ENCODE measurements around the gene MICAL3.
"Not testable (repeated sequence)": the region's sequence is repeated elsewhere in the genome, so short reads cannot be mapped to it uniquely, and the experiment has no call there.

Gene MICAL3

DNA sequence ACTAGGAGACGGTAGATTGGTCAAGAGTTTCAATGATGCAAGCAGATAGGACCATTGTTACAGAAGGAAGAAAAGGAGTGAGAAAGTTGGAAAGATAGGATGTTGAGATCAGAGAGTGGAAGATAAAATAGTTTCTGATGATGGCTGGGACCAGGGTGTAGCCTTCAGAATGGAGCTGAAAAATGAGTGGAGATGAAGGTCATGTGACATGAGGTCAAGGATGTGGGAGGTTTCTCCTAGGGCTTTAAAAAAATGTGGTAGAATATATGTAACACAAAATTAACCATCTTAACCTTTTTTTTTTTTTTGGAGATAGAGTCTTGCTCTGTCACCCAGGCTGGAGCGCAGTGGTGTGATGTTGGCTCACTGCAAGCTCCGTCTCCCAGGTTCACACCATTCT, 35.1 kb upstream of the MICAL3 start:
- Histone ChIP-seq H3K9me3 (ENCODE audit: control insufficient read depth, low read length) (no peaks in the 10 kb centered on the region), H3K27ac (ENCODE audit: insufficient read depth, low read depth, low read length, poor library complexity, severe bottlenecking) (no peak overlapping the region), H3K27me3 (ENCODE audit: control insufficient read depth, insufficient read depth, low read length, poor library complexity, severe bottlenecking) (no peaks in the 10 kb centered on the region), H3K36me3 (ENCODE audit: control insufficient read depth, insufficient read depth, low read length) (no peaks in the 10 kb centered on the region), H3K4me1 (ENCODE audit: control insufficient read depth, insufficient read depth, low read length) (peaks cover 8% of the 10 kb centered on the region), H3K4me3 (ENCODE audit: insufficient read depth, low read depth, low read length) (no peak overlapping the region)
- WGBS, 2 experiments = 88 to 95% methylated on average over 3 of the region's 3 CpGs

DNA sequence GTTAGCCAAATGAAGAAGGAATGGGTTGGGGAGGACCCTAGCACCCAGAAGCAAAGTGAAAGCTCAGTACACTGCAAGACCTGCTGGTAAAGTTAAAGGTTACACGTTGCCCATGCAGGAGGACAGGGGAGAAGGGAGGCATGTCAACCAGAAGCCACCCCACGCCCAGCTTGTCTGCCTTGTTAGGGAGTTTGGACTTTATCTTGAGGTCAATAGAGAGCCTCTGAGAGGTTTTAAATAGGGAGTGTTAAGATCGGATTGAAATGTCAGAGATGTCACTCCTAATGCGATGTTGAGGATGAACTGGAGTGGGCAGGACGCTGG, 34.7 kb upstream of the MICAL3 start:
- 88 to 89% methylated on average over 5 of the region's 5 CpGs for WGBS, 2 experiments
- Histone ChIP-seq H3K9me3 (ENCODE audit: control insufficient read depth, low read length) (no peaks in the 10 kb centered on the region), H3K4me3 (ENCODE audit: insufficient read depth, low read depth, low read length) (no peak overlapping the region), H3K27me3 (ENCODE audit: control insufficient read depth, insufficient read depth, low read length, poor library complexity, severe bottlenecking) (no peaks in the 10 kb centered on the region), H3K36me3 (ENCODE audit: control insufficient read depth, insufficient read depth, low read length) (no peaks in the 10 kb centered on the region), H3K27ac (ENCODE audit: insufficient read depth, low read depth, low read length, poor library complexity, severe bottlenecking) (no peak overlapping the region), H3K4me1 (ENCODE audit: control insufficient read depth, insufficient read depth, low read length) (peaks cover 8% of the 10 kb centered on the region)

DNA sequence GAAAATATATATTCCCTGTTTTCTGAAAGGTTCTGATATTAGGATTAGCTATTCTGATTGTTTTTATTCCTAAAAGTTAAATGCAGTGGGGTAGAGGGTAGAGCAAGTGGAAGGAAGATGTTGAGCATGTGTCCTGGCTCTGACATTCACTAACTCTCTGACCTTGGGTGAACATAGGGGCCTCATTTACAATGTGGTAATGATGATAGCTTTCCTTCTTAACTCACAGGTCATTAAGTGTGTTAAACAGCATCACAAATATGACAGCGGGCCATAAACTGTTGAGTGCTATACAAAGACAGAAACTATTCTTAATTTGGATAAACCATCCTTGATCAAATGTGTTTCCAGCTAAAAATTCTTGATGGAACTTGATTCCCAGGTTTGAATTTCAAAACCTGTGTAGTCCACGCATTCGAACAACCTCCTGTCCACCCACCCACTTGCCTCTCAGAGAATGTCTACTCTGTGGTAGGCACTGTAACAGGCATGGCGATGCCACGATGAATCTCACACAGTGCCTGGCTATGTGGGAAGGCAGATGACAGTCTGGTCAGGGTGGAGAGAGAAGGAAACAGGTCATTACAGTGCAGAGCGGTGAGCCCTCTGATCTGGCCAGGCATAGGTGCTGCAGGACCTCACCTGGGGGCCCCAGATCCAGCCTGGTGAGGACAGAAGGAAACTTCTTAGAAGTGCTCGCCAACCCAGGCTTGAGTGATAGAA, 34.2 kb upstream of the MICAL3 start:
- H3K27ac ChIP-seq (ENCODE audit: insufficient read depth, low read depth, low read length, poor library complexity, severe bottlenecking) = no peak overlapping the region
- peaks cover 8% of the 10 kb centered on the region for H3K4me1 ChIP-seq (ENCODE audit: control insufficient read depth, insufficient read depth, low read length)
- no peak overlapping the region for H3K4me3 ChIP-seq (ENCODE audit: insufficient read depth, low read depth, low read length)
- no peaks in the 10 kb centered on the region for H3K36me3 ChIP-seq (ENCODE audit: control insufficient read depth, insufficient read depth, low read length)
- 95 to 96% methylated on average over 7 of the region's 7 CpGs for WGBS, 2 experiments
- no peaks in the 10 kb centered on the region for H3K27me3 ChIP-seq (ENCODE audit: control insufficient read depth, insufficient read depth, low read length, poor library complexity, severe bottlenecking)
- no peaks in the 10 kb centered on the region for H3K9me3 ChIP-seq (ENCODE audit: control insufficient read depth, low read length)

DNA sequence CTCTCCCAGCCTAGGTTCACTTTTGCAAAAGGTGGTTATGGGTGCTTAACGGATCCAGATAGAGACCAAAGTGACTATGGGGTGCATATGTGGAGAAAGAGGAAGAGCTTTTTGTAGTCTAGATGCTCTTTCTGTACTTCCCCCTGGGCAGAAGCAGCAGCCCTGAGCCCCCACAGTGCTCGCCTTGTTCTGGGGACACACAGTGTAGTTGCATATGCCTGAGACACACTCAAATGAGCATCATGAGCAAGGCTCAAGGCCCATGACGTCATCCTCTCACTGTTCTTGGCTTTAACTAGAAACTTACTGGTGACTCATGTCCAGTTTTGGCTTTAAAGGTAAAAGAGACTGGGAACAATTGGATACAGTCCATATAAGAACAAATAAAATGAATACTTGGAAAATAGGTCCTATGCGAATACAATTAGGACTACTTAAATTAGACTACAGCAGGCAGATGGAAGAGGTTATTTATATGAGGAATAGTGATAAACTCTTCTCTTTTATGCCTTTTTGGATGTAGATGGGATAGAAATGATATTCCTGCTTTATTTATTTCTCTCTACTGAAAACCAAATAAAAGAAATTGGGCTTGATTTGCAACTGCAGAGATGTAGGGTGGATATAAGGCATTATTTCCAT, 33.3 kb upstream of the MICAL3 start:
- no peak overlapping the region for H3K4me3 ChIP-seq (ENCODE audit: insufficient read depth, low read depth, low read length)
- no peaks in the 10 kb centered on the region for H3K9me3 ChIP-seq (ENCODE audit: control insufficient read depth, low read length)
- no peaks in the 10 kb centered on the region for H3K36me3 ChIP-seq (ENCODE audit: control insufficient read depth, insufficient read depth, low read length)
- 88 to 93% methylated on average over 3 to 4 of the region's 4 CpGs for WGBS, 2 experiments
- H3K27me3 ChIP-seq (ENCODE audit: control insufficient read depth, insufficient read depth, low read length, poor library complexity, severe bottlenecking) = no peaks in the 10 kb centered on the region
- peaks cover 8% of the 10 kb centered on the region for H3K4me1 ChIP-seq (ENCODE audit: control insufficient read depth, insufficient read depth, low read length)
- H3K27ac ChIP-seq (ENCODE audit: insufficient read depth, low read depth, low read length, poor library complexity, severe bottlenecking) = no peak overlapping the region

DNA sequence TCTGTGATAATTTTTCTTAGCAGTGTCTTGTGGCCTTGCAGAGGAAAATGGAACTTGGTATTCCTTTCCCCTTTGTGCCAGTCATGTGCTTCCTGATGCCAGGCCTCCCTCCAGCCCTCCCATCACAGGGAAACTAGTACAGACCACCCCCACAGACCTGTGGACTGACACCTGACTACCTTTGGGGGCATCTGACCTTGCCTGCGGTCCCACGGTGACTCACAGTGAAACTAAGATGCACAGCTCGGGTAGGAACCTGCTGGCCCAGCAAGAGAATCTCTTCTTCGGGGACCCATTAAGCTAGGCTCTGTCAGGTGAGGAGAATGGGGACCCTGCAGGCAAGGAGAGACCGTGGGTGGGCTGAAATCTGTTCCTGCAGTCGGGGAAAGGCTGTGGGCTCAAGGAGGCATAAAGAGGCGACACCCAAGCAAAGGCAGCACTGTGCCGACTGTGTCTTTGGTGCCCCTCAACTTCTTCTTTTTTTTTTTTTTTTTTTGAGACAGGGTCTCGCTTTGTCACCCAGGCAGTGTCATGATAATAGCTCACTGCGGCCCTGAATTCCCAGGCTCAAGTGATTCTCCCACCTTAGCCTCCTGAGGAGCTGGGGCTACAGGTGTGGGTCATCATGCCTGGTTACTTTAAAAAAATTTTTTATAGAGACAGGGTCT, 32.6 kb upstream of the MICAL3 start:
- Histone ChIP-seq H3K9me3 (ENCODE audit: control insufficient read depth, low read length) (no peaks in the 10 kb centered on the region), H3K36me3 (ENCODE audit: control insufficient read depth, insufficient read depth, low read length) (no peaks in the 10 kb centered on the region), H3K27me3 (ENCODE audit: control insufficient read depth, insufficient read depth, low read length, poor library complexity, severe bottlenecking) (no peaks in the 10 kb centered on the region), H3K4me1 (ENCODE audit: control insufficient read depth, insufficient read depth, low read length) (peaks cover 8% of the 10 kb centered on the region), H3K27ac (ENCODE audit: insufficient read depth, low read depth, low read length, poor library complexity, severe bottlenecking) (no peak overlapping the region), H3K4me3 (ENCODE audit: insufficient read depth, low read depth, low read length) (no peak overlapping the region)
- WGBS, 2 experiments = 84 to 86% methylated on average over 10 of the region's 10 CpGs

DNA sequence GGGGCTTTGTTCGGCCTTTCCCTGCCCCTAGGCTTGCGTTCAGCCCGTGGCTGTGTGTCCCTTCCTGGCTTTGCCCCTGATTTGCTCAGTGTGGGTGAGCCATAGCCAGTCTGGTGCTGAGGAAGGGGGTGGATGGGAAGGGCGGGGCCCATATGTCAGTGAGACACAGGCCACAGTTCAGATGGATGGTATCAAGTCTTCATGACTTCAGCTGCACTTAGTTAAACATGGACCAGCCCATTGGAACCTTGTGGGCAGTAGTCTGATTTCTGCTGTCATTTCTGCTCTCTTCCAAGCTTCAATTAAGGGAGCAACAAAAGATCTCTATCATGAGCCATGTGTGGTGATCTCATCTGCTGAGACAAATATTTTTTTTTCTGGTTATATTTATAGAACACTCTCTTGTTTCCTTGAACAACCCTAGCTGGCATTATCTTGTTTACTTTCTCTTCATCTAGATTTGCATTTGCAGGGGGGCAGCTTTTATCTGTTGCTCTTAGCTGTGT, 31.9 kb upstream of the MICAL3 start:
- H3K36me3 ChIP-seq (ENCODE audit: control insufficient read depth, insufficient read depth, low read length) = no peaks in the 10 kb centered on the region
- H3K27me3 ChIP-seq (ENCODE audit: control insufficient read depth, insufficient read depth, low read length, poor library complexity, severe bottlenecking) = no peaks in the 10 kb centered on the region
- peaks cover 4% of the 10 kb centered on the region for H3K4me1 ChIP-seq (ENCODE audit: control insufficient read depth, insufficient read depth, low read length)
- 91 to 92% methylated on average over 4 of the region's 4 CpGs for WGBS, 2 experiments
- H3K9me3 ChIP-seq (ENCODE audit: control insufficient read depth, low read length) = no peaks in the 10 kb centered on the region
- no peak overlapping the region for H3K4me3 ChIP-seq (ENCODE audit: insufficient read depth, low read depth, low read length)
- H3K27ac ChIP-seq (ENCODE audit: insufficient read depth, low read depth, low read length, poor library complexity, severe bottlenecking) = no peak overlapping the region

DNA sequence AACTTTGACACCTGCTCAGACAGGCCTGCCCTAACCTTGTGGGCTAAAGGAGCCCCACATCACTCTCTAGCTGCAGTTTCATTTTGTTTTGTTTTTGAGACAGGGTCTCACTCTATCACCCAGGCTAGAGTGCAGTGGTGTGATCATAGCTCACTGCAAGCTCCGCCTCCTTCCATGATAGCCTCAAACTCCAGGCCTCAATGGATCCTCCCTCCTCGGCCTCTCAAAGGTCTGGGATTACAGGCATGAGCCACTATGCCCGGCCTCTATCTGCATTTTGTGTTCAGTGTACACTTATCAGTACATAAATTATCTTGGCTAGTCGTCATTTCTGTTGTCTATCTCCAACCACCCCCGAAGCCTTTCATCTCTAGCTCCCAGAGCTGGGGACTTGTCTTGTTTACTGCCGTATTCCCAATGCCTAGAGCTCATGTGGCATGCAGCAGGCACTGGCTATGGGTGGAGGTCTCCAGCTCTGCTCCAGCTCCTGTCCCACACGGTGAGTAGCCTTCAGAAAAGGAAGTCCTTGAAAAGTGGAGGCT, 31.3 kb upstream of the MICAL3 start:
- Histone ChIP-seq H3K36me3 (ENCODE audit: control insufficient read depth, insufficient read depth, low read length) (no peaks in the 10 kb centered on the region), H3K27me3 (ENCODE audit: control insufficient read depth, insufficient read depth, low read length, poor library complexity, severe bottlenecking) (no peaks in the 10 kb centered on the region), H3K27ac (ENCODE audit: insufficient read depth, low read depth, low read length, poor library complexity, severe bottlenecking) (no peak overlapping the region), H3K4me1 (ENCODE audit: control insufficient read depth, insufficient read depth, low read length) (no peaks in the 10 kb centered on the region), H3K9me3 (ENCODE audit: control insufficient read depth, low read length) (no peaks in the 10 kb centered on the region), H3K4me3 (ENCODE audit: insufficient read depth, low read depth, low read length) (no peak overlapping the region)
- WGBS, 2 experiments = 93 to 94% methylated on average over 7 of the region's 7 CpGs

DNA sequence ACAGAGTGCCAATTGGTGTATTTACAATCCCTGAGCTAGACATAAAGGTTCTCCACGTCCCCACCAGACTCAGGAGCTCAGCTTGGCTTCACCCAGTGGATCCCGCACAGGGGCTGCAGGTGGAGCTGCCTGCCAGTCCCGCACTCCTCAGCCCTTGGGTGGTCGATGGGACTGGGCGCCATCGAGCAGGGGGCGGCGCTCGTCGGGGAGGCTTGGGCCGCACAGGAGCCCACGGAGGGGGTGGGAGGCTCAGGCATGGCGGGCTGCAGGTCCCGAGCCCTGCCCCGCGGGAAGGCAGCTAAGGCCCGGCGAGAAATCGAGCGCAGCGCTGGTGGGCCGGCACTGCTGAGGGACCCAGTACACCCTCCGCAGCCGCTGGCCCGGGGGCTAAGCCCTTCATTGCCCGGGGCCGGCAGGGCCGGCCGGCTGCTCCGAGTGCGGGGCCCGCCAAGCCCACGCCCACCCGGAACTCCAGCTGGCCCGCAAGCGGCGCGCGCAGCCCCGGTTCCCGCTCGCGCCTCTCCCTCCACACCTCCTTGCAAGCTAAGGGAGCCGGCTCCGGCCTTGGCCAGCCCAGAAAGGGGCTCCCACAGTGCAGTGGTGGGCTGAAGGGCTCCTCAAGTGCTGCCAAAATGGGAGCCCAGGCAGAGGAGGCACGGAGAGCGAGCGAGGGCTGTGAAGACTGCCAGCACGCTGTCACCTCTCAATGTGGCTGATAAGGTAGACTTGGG, 29.0 kb upstream of the MICAL3 start:
- not testable (repeated sequence) for H3K4me1 ChIP-seq (ENCODE audit: control insufficient read depth, insufficient read depth, low read length); H3K9me3 ChIP-seq (ENCODE audit: control insufficient read depth, low read length)
- 97% methylated on average over 46 of the region's 49 CpGs for WGBS, 2 experiments

DNA sequence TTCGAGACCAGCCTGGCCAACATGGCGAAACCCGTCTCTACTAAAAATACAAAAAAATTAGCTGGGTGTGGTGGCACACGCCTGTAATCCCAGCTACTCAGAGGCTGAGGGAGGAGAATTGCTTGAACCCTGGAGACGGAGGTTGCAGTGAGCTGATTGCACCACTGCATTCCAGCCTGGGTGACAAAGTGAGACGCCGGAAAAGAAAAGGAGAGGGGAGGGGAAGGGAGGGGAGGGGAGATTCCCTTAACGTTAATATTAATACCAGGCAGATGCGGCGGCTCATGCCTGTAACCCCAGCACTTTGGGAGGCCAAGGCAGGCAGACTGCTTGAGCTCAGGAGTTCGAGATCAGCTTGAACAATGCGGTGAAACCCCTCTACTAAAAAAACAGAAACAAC, 26.8 kb upstream of the MICAL3 start:
- H3K36me3 ChIP-seq (ENCODE audit: control insufficient read depth, insufficient read depth, low read length); H3K4me3 ChIP-seq (ENCODE audit: insufficient read depth, low read depth, low read length); H3K9me3 ChIP-seq (ENCODE audit: control insufficient read depth, low read length); H3K4me1 ChIP-seq (ENCODE audit: control insufficient read depth, insufficient read depth, low read length); H3K27ac ChIP-seq (ENCODE audit: insufficient read depth, low read depth, low read length, poor library complexity, severe bottlenecking); H3K27me3 ChIP-seq (ENCODE audit: control insufficient read depth, insufficient read depth, low read length, poor library complexity, severe bottlenecking): not testable (repeated sequence)
- 90 to 92% methylated on average over 12 of the region's 12 CpGs for WGBS, 2 experiments

More for the DNA sequence above, 29.0 kb upstream of the MICAL3 start:
- not testable (repeated sequence) for H3K27ac ChIP-seq (ENCODE audit: insufficient read depth, low read depth, low read length, poor library complexity, severe bottlenecking); H3K27me3 ChIP-seq (ENCODE audit: control insufficient read depth, insufficient read depth, low read length, poor library complexity, severe bottlenecking); H3K4me3 ChIP-seq (ENCODE audit: insufficient read depth, low read depth, low read length); H3K36me3 ChIP-seq (ENCODE audit: control insufficient read depth, insufficient read depth, low read length)

DNA sequence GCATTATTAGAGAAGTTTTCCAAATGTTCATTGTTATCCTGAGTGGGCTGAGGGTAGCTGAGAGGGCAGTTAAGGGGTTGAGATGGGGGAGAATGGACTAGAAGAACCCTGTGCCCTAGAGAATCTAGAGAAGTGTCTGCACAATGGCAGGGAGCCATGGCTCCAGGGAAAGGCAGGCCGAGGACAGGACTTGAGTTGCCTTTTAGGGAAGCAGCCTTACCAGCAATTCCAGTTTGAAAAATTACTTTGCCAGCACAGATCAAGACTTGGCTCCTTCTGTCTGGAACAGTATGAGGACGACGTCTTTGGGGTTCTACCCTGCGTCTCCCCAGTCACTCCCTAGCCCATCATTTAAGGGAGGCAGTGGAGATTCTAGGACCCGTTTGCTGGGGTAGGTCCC, 25.7 kb upstream of the MICAL3 start:
- Histone ChIP-seq H3K36me3 (ENCODE audit: control insufficient read depth, insufficient read depth, low read length) (no peaks in the 10 kb centered on the region), H3K27me3 (ENCODE audit: control insufficient read depth, insufficient read depth, low read length, poor library complexity, severe bottlenecking) (no peaks in the 10 kb centered on the region), H3K4me1 (ENCODE audit: control insufficient read depth, insufficient read depth, low read length) (no peaks in the 10 kb centered on the region), H3K27ac (ENCODE audit: insufficient read depth, low read depth, low read length, poor library complexity, severe bottlenecking) (no peak overlapping the region), H3K9me3 (ENCODE audit: control insufficient read depth, low read length) (no peaks in the 10 kb centered on the region), H3K4me3 (ENCODE audit: insufficient read depth, low read depth, low read length) (no peak overlapping the region)
- 86 to 92% methylated on average over 5 of the region's 5 CpGs for WGBS, 2 experiments
